Measurements from ENCODE around the gene DLX1. TPM values are rescaled to one million over a fixed set of nuclear protein-coding genes. Genes with fewer than 3 reads are reported as not detected.

DLX1 gene
- total RNA-seq, 4 donors from 2014 or later = 0.16 TPM; not detected in 3

- Histone ChIP-seq H3K27ac (no peak overlapping the region), H3K4me3 (peak overlapping the region in 1 of 4 donors; percentile 36), H3K4me1 (peaks cover 40 to 43% of the 10 kb centered on the region in 2 donors), H3K9me3 (no peaks in the 10 kb centered on the region), H3K36me3 (no peaks in the 10 kb centered on the region), H3K27me3 (peaks cover 78 to 84% (median 81%) of the 10 kb centered on the region in 3 donors)
- intact Hi-C loops (cut with DNase I; ENCODE audit: low total_unique reads) = no loop called here
- no peak for ATAC-seq
- TF ChIP-seq POLR2A (IDR thresholded peaks at IDR 0.05) (no peak), CTCF (IDR thresholded peaks at IDR 0.05 in 4 of 5, conservative IDR thresholded peaks at IDR 0.05 in 1 of 5) (no peak)
- no peak for DNase-seq
- in situ Hi-C loops (cut with MboI; ENCODE audit: low sequenced_read_pairs in 4 of 4) = loop anchor here in 1 of 4 donors (25.0 kb wide), 1 partner anchor 271 kb away; no protein-coding TSS in a partner anchor
Observed at GRCh38 chr2:172082944-172083627, 2.2 kb upstream of the DLX1 start.

GRCh38 chr2:172083628-172084394, 1.5 kb upstream of the DLX1 start:
- H3K27ac ChIP-seq = no peak overlapping the region
- H3K9me3 ChIP-seq = no peaks in the 10 kb centered on the region
- H3K4me3 ChIP-seq = peak overlapping the region in 2 of 4 donors; percentile 52 to 54
- DNase-seq (no peak), ATAC-seq (no peak)
- peaks cover 85 to 91% (median 88%) of the 10 kb centered on the region in 3 donors for H3K27me3 ChIP-seq
- peaks cover 40 to 43% of the 10 kb centered on the region in 2 donors for H3K4me1 ChIP-seq
- in situ Hi-C loops (cut with MboI; ENCODE audit: low sequenced_read_pairs in 4 of 4) = loop anchor here in 1 of 4 donors (25.0 kb wide), 1 partner anchor 272 kb away; no protein-coding TSS in a partner anchor
- H3K36me3 ChIP-seq = no peaks in the 10 kb centered on the region
- TF ChIP-seq CTCF (IDR thresholded peaks at IDR 0.05 in 4 of 5, conservative IDR thresholded peaks at IDR 0.05 in 1 of 5) (no peak), POLR2A (IDR thresholded peaks at IDR 0.05) (no peak)
- intact Hi-C loops (cut with DNase I; ENCODE audit: low total_unique reads) = loop anchor here (2.0 kb wide), 1 partner anchor 19 kb away; the partner anchor contains the start of gene DLX2

- intact Hi-C loops (cut with DNase I; ENCODE audit: low total_unique reads) = loop anchor here (2.0 kb wide), 1 partner anchor 18 kb away; the partner anchor contains the start of gene DLX2
- peaks cover 90 to 95% (median 93%) of the 10 kb centered on the region in 3 donors for H3K27me3 ChIP-seq
- H3K4me3 ChIP-seq = peak overlapping the region; percentile 46 to 54 (median 53)
Observed at GRCh38 chr2:172084395-172084644, 987 bp upstream of the DLX1 start.

More at GRCh38 chr2:172084395-172084644, 987 bp upstream of the DLX1 start:
- H3K36me3 ChIP-seq = no peaks in the 10 kb centered on the region
- H3K4me1 ChIP-seq = peaks cover 40 to 43% of the 10 kb centered on the region in 2 donors
- no peak overlapping the region for H3K27ac ChIP-seq
- ATAC-seq (no peak), DNase-seq (no peak)
- H3K9me3 ChIP-seq = no peaks in the 10 kb centered on the region
- in situ Hi-C loops (cut with MboI; ENCODE audit: low sequenced_read_pairs in 4 of 4) = loop anchor here in 1 of 4 donors (25.0 kb wide), 1 partner anchor 272 kb away; no protein-coding TSS in a partner anchor
- no peak for TF ChIP-seq POLR2A (IDR thresholded peaks at IDR 0.05)
- no peak for TF ChIP-seq CTCF (IDR thresholded peaks at IDR 0.05 in 4 of 5, conservative IDR thresholded peaks at IDR 0.05 in 1 of 5)
